Keratinocyte (primary cell): ENCODE results near the gene LRBA. TPM values are rescaled to one million over a fixed set of nuclear protein-coding genes. Genes with fewer than 3 reads are reported as not detected.

Experiments
- DNase-seq: peaks from one replicate; pipeline ENCODE4 v3.0.0-alpha.2; 2011; ENCODE audit warnings: low read depth, missing footprints, low spot score
- FAIRE-seq: peaks from 2 replicates; lab custom pipeline; 2011; peaks lifted over from hg19 to GRCh38; lab: Jason Lieb, UNC
- H2AFZ ChIP-seq: 2 replicates; pipeline ENCODE4 v1.6.0; 2012; ENCODE audit warnings: low read length, control low read depth, inconsistent platforms; ENCODE audit not compliant: control insufficient read depth
- H3K27ac ChIP-seq: 2 replicates; pipeline ENCODE4 v1.5.1; 2011; ENCODE audit warnings: low read length; ENCODE audit not compliant: control insufficient read depth, insufficient read depth
- H3K27me3 ChIP-seq: 3 replicates; pipeline ENCODE4 v1.6.0; 2011; ENCODE audit warnings: low read length; ENCODE audit not compliant: control insufficient read depth, insufficient read depth; ENCODE audit errors: extremely low read depth
- H3K36me3 ChIP-seq, 2 experiments: 2 replicates in 1 of 2; 3 replicates in 1 of 2; pipeline ENCODE4 v1.5.1; 2011; ENCODE audit warnings: low read length in 2 of 2, mild to moderate bottlenecking in 1 of 2; ENCODE audit not compliant: control insufficient read depth in 2 of 2, insufficient read depth in 2 of 2; ENCODE audit errors: extremely low read depth in 1 of 2
- H3K4me1 ChIP-seq: 3 replicates; pipeline ENCODE4 v1.5.1; 2011; ENCODE audit warnings: low read length; ENCODE audit not compliant: control insufficient read depth, insufficient read depth; ENCODE audit errors: extremely low read depth
- H3K4me2 ChIP-seq: 3 replicates; pipeline ENCODE4 v1.6.0; 2011; ENCODE audit warnings: low read depth, low read length; ENCODE audit not compliant: control insufficient read depth, insufficient read depth; ENCODE audit errors: extremely low read depth
- H3K4me3 ChIP-seq, 3 experiments: fragments of 200-600 bp in 1 of 3; sonication (generic) in 1 of 3; 2 replicates in 2 of 3; 3 replicates in 1 of 3; pipeline ENCODE4 v1.5.1; 2011 to 2016; ENCODE audit warnings: low read length in 3 of 3, mild to moderate bottlenecking in 3 of 3, control low read depth in 2 of 3, inconsistent platforms in 1 of 3, low read depth in 1 of 3, mixed read lengths in 1 of 3, mixed run types in 1 of 3, moderate library complexity in 1 of 3; ENCODE audit not compliant: control insufficient read depth in 2 of 3, insufficient read depth in 2 of 3; ENCODE audit errors: extremely low read depth in 1 of 3
- H3K79me2 ChIP-seq: 2 replicates; pipeline ENCODE4 v1.6.0; 2012; ENCODE audit warnings: low read length; ENCODE audit not compliant: control insufficient read depth, insufficient read depth
- H3K9ac ChIP-seq: 3 replicates; pipeline ENCODE4 v1.6.0; 2011; ENCODE audit warnings: low read length; ENCODE audit not compliant: control insufficient read depth, insufficient read depth; ENCODE audit errors: extremely low read depth
- H3K9me1 ChIP-seq: 3 replicates; pipeline ENCODE4 v1.6.0; 2011; ENCODE audit warnings: low read length; ENCODE audit not compliant: control insufficient read depth, insufficient read depth; ENCODE audit errors: extremely low read depth
- H3K9me3 ChIP-seq: 2 replicates; pipeline ENCODE4 v1.5.1; 2012; ENCODE audit warnings: low read depth, low read length; ENCODE audit not compliant: control insufficient read depth
- H4K20me1 ChIP-seq: 3 replicates; pipeline ENCODE4 v1.6.0; 2011; ENCODE audit warnings: low read length; ENCODE audit not compliant: control insufficient read depth, insufficient read depth; ENCODE audit errors: extremely low read depth
- EZH2 ChIP-seq: IDR thresholded peaks from one replicate; pipeline ENCODE4 v1.6.1; 2012; ENCODE audit warnings: inconsistent platforms, mild to moderate bottlenecking, low read length, moderate library complexity
- dilution Hi-C: fragments of 300-500 bp; cut with MboI; formaldehyde crosslinking; loops from one replicate; pipeline ENCODE4 v1.7.0; 2020; ENCODE audit warnings: low sequenced_read_pairs; ENCODE audit not compliant: extremely low pct_ligation_motif_present
- polyA plus RNA-seq, 5 experiments: library from polyadenylated mRNA; depleted of rRNA in 3 of 5; stranded (reverse) in 3 of 5; stranded (forward) in 1 of 5; unstranded in 1 of 5; fragments of >200 nt; gene quantifications; 1 replicate in 1 of 5; 2 replicates in 3 of 5; 3 replicates in 1 of 5; pipeline versions ENCODE4 v1.2.1 to v1.2.3, GENCODE V29; 2011 to 2012; ENCODE audit warnings: missing spikeins in 2 of 5, low read depth in 1 of 5, low replicate concordance in 1 of 5
- TF ChIP-seq, protein P1 (sequence below), 3 experiments: IDR thresholded peaks in 1 of 3; conservative IDR thresholded peaks in 1 of 3; optimal IDR thresholded peaks in 1 of 3; 2 replicates in 2 of 3; 3 replicates in 1 of 3; pipeline versions ENCODE3 to v1.5.1; 2011; ENCODE audit warnings: low read length in 3 of 3, mild to moderate bottlenecking in 3 of 3, moderate library complexity in 2 of 3, control low read depth in 1 of 3, inconsistent platforms in 1 of 3; ENCODE audit not compliant: insufficient read depth in 2 of 3; ENCODE audit errors: extremely low read depth in 1 of 3

Gene LRBA
- polyA plus RNA-seq, 1 donor (not counting 4 experiments of a cell fraction or from before 2014, with no cell fraction given) = 35.6 TPM

DNA sequence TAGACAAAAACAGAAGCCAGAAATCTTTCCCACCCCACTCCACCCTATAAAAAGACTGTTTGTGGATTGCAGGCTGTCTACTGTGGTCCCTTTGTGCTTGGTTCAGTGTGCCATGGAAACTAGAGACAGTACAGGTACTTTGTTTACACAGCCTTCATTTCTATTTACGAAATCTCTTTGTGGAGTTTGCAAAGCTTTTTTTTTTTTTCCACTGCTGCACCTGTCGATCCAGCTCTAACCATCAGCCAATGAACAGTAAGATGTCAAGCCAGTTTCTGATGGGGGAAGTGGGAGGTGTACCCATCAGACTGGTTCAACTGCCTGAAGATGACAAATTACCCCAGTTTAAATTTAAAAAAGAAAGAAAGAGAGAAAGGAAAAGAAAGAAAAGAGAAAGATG is 20.2 kb upstream of the LRBA start:
- H4K20me1 ChIP-seq = no peaks in the 10 kb centered on the region
- FAIRE-seq (no peak), DNase-seq (no peak)
- H3K9me3 ChIP-seq = no peaks in the 10 kb centered on the region
- H3K4me3 ChIP-seq = no peak overlapping the region
- H3K36me3 ChIP-seq = no peaks in the 10 kb centered on the region
- TF ChIP-seq, protein P1, sequence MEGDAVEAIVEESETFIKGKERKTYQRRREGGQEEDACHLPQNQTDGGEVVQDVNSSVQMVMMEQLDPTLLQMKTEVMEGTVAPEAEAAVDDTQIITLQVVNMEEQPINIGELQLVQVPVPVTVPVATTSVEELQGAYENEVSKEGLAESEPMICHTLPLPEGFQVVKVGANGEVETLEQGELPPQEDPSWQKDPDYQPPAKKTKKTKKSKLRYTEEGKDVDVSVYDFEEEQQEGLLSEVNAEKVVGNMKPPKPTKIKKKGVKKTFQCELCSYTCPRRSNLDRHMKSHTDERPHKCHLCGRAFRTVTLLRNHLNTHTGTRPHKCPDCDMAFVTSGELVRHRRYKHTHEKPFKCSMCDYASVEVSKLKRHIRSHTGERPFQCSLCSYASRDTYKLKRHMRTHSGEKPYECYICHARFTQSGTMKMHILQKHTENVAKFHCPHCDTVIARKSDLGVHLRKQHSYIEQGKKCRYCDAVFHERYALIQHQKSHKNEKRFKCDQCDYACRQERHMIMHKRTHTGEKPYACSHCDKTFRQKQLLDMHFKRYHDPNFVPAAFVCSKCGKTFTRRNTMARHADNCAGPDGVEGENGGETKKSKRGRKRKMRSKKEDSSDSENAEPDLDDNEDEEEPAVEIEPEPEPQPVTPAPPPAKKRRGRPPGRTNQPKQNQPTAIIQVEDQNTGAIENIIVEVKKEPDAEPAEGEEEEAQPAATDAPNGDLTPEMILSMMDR (optimal IDR thresholded peaks at IDR 0.05 in 1 of 3, IDR thresholded peaks at IDR 0.05 in 1 of 3, conservative IDR thresholded peaks at IDR 0.05 in 1 of 3; ENCODE audit: extremely low read depth in 1 of 3, insufficient read depth in 2 of 3, low read length in 3 of 3) = no peak
- no peak for TF ChIP-seq EZH2
- no peaks in the 10 kb centered on the region for H3K27me3 ChIP-seq
- peaks cover 6% of the 10 kb centered on the region for H3K4me1 ChIP-seq
- H3K27ac ChIP-seq = no peak overlapping the region
- no peak overlapping the region for H3K9ac ChIP-seq
- no peaks in the 10 kb centered on the region for H3K79me2 ChIP-seq
- no peak overlapping the region for H3K4me2 ChIP-seq
- dilution Hi-C loops = no loop called here
- H2AFZ ChIP-seq = no peak overlapping the region
- H3K9me1 ChIP-seq = no peaks in the 10 kb centered on the region

DNA sequence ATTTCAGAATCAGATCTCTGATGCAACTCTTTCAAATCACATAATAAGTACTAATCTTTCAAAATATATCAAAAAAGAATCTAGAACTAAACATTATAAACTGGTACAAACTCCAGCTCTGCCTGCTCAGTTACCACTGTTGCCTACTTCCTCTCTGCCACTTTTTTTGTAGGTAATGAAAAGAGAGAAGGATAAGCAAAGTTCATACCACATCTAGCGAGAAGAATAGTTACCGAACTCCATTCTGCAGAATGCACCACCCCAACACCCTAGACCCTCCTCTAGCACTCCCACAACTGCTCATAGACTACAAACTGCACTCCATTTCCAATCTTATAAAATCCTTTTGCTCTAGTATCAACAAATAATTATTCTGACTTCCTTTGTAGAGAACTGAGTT is 19.7 kb upstream of the LRBA start:
- Histone ChIP-seq H3K27me3 (no peaks in the 10 kb centered on the region), H3K36me3 (no peaks in the 10 kb centered on the region), H2AFZ (no peak overlapping the region), H3K9me1 (no peaks in the 10 kb centered on the region), H3K9ac (no peak overlapping the region), H3K79me2 (no peaks in the 10 kb centered on the region), H3K9me3 (no peaks in the 10 kb centered on the region), H4K20me1 (no peaks in the 10 kb centered on the region), H3K27ac (no peak overlapping the region), H3K4me1 (peaks cover 6% of the 10 kb centered on the region), H3K4me2 (no peak overlapping the region), H3K4me3 (no peak overlapping the region)
- dilution Hi-C loops = no loop called here
- no peak for DNase-seq
- TF ChIP-seq EZH2 = no peak
- TF ChIP-seq, protein P1 (optimal IDR thresholded peaks at IDR 0.05 in 1 of 3, IDR thresholded peaks at IDR 0.05 in 1 of 3, conservative IDR thresholded peaks at IDR 0.05 in 1 of 3; ENCODE audit: extremely low read depth in 1 of 3, insufficient read depth in 2 of 3, low read length in 3 of 3) = no peak
- no peak for FAIRE-seq
